Activated T-helper 1 cell treated with Interleukin-2 at 50 U/mL for 16 hours (primary cell): Measurements from ENCODE around the gene TMEM18.

Experiments
- DNase-seq: peaks from one replicate; pipeline ENCODE4 v3.0.0-alpha.2; 2020; ENCODE audit warnings: low read depth

Gene TMEM18

DNA sequence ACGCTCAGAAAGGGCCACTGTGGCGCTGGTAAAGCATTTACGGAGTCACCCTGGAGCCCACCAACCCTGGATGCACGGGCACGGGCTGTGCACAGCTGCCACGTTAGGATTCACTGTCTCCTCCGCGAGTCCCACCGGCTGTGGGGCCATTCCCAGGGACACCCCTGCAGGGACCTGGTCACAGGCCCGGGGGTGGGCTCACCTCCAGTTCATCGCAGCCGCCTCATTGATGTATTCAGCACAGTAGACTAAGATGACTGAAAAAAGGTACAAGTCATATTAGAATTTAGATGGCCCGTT is 4.7 kb downstream of the TMEM18 start:
- DNase-seq, result no peak

DNA sequence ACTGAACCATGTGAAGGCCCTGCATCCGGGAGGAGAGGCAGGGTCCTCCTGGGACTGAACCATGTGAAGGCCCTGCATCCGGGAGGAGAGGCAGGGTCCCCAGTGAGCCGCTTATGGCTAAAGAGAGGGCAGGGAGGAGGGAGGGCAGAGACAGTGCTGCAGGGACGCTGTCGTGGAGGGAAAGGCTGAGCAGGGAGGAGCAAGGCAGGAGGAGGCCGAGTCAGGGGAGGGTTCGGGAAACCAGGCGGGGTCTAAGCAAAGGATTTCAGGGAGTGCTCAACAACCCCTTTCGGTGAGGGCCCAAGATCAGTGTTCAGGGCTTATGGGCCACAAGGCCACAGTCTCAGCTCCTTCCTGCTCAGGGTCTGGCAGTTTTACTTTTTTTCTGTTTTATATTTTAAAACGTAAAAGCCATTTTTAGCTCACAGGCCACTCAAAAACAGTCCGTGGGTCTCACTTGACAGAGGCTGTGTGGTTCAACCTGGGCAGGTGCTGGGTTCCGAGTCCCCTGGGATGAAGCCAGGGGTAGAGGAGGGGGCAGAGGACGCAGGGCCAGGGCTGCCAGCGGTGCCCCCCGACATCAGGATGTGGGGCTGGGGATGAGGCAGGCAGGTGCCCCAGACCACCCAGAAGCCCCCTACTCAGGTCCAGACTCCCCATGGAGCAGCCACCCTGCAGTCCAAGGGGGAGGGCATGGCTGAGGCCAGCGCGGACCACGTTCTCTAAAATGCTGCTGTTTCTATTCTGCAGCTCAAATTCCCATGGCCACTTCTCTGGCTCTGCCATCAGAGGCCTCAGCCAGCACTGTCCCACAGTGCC is 5.2 kb downstream of the TMEM18 start:
- DNase-seq, result no peak

DNA sequence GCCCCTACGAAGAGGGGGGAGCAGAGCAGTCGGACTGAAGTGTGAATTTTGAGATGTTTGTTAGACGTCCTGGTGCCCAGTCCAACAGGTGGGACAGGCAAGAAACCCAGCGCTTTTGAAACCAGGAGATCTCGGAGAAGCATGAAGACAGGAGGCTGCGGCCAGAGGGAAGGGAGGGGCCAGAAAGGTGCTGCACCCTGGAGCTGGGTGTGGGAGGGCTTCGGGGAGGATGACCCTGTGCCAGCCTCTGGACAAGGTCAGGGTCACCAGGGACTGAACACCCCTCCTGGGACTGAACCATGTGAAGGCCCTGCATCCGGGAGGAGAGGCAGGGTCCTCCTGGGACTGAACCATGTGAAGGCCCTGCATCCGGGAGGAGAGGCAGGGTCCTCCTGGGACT is 6.1 kb downstream of the TMEM18 start:
- DNase-seq, result no peak

DNA sequence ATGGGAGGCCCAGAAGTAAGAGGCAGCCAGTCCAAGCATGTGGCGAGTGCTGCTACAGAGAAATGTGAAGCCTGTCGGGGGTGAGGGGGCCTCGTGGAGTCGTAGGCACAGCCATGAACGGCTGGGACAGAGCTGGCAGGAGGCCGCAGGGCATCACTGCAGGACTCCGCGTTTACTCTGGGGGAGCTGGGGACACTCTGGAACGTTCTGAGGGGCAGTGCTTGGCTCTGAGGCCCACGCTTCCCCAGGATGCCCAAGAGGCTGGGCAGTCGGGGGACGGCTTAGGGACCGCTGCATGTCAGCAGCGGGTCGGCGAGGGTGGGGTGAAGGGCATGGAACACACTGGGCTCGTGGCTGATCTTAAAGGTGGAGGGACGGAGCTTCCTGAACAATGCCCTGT is 6.6 kb downstream of the TMEM18 start:
- no peak for DNase-seq

DNA sequence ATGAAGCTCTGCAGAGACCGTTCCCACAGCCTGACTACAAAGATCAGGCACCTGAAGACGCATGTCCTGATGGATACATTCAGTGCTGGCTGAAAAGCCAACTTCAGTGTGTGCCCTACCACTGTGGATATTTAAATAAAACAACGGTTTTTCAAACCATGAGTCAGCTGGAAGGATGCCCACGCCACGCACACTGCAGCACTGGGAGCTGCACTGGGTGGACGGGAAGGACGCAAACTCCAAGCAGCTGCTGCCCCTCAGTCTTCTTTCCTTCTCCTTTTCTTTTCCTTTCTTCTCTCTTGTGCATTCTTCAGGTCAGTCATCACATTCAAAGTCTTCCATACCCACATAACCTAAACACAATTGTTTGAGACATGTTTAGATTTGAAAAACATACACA is 7.9 kb downstream of the TMEM18 start:
- no peak for DNase-seq

DNA sequence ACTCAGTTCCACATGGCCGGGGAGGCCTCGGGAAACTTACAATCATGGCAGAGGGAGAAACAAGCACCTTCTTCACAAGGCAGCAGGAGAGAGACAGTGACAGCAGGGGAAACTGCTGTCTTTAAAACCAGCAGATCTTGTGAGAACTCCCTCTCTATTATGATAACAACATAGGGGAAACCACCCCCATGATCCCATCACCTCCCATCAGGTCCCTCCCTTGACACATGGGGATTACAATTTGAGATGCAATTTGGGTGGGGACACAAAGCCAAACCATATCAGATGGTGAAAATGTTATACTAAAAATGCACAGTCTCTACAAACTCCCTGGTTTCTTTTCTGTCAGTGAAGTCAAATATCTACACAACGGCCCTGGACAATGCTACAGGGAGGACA is 9.2 kb downstream of the TMEM18 start:
- DNase-seq, result no peak

DNA sequence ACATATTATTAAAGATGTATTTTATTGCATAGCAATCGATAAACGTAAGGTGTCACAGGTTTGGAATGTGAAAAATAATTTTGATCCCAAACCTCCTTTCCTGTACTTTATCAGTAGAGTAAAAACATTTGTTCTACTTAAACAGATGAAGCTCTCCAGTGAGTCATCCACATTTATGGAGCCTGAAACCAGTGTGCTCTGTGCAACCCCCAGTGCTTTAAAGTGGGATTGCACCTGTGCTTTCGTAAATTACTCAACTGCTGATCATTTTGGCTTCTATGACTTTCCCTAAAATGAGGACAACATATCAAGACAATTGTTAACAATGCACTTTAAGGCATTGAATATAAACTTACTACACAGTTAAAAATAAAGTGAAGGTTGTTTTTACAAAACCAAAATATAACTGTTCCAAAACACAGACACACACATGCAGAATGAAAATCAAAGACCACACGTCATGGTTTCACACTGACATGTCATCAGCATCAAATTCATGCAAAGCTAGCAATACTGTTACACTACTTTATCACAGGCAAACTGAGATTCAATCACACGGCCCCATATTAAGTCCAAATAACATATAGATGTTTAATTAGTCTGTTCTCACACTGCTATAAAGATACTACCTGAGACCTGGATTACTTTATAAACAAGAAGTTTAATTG is 9.7 kb downstream of the TMEM18 start:
- no peak for DNase-seq

DNA sequence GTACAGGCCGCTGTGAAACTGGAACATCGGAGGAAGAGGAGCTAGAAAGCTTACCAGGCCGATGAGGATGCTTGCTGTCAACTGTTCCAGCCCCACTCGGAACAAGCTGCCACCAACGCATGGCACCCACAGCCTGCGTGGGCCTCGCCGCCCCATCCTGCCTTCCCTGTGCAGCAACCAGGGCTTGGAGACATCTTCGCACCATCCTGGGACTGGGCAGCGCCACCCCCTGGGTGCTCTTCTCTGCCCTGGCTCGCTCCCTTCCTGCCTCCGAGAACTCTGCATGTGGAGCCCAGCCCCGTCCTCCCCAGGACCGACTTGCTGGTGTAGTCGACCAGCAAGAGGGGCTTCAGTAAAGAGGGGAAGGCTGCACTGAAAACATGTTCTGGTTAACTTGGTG is 10.8 kb downstream of the TMEM18 start:
- no peak for DNase-seq

DNA sequence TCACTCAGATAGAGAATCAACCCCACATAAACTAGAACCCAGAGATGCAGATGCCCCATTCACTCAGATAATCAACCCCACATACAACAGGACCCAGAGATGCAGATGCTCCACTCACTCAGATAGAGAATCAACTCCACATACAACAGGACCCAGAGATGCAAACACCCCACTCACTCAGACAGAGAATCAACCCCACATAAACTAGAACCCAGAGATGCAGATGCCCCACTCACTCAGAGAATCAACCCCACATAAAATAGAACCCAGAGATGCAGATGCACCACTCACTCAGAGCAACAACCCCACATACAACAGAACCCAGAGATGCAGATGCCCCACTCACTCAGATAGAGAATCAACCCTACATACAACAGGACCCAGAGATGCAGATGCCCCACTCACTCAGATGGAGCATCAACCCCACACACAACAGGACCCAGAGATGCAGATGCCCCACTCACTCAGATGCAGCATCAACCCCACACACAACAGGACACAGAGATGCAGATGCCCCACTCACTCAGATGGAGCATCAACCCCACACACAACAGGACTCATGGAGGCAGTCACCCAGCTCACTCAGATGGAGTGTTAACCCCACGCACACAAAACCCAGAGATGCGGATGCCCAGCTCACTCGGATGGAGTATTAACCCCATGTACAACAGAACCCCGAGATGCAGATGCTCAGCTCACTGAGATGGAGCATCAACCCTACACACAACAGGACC is 11.7 kb downstream of the TMEM18 start:
- no peak for DNase-seq

DNA sequence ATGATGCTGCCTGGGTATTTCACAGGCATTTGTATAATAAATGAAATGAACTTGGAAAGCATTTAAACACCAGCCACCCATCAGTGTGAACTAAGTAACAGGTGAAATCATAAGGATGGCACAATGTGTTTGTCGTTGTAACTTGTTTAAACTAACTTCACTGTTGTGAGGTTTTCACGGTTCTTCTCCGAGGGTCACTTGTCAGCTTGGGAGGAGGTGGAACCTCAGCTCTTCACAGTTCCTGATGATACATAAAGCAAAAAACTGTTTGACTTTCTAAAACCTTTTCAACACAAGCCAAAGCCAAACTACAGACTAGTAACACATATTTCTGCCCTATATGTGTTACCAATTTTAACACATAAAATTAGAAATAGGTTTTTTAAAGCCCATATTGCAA is 13.1 kb downstream of the TMEM18 start:
- no peak for DNase-seq

DNA sequence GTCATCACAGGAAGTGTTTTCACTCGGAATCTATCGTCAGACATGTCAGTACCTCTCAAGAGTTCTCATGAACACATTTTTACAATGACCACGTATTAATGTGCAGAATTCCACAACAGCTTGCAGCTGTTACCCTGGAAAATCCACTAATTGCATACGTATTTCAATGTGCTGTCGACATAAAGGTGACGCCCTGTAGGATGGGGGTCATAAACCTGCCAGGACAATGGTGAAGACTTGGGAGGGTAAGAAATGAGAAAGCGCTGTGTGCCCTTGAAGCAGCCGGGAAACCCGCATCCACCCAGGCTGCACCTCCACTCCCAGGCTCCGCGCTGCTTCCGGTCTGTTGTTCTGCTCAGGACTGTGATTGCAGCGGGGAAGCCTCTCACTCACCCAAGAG is 14.0 kb downstream of the TMEM18 start:
- no peak for DNase-seq

DNA sequence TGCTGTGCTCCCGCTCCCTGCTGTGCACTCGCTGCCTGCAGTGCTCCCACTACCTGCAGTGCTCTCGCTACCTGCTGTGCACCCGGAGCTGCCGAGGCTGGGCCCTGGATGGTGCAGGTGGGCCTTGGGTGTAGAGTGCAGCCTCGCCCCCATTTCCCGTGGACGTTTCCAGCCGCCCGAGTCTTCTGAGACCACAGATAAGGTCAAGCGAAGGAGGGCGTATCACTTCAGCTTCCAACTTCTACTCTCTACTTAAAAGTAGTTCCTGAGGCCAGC is 15.9 kb downstream of the TMEM18 start:
- DNase-seq, result no peak

DNA sequence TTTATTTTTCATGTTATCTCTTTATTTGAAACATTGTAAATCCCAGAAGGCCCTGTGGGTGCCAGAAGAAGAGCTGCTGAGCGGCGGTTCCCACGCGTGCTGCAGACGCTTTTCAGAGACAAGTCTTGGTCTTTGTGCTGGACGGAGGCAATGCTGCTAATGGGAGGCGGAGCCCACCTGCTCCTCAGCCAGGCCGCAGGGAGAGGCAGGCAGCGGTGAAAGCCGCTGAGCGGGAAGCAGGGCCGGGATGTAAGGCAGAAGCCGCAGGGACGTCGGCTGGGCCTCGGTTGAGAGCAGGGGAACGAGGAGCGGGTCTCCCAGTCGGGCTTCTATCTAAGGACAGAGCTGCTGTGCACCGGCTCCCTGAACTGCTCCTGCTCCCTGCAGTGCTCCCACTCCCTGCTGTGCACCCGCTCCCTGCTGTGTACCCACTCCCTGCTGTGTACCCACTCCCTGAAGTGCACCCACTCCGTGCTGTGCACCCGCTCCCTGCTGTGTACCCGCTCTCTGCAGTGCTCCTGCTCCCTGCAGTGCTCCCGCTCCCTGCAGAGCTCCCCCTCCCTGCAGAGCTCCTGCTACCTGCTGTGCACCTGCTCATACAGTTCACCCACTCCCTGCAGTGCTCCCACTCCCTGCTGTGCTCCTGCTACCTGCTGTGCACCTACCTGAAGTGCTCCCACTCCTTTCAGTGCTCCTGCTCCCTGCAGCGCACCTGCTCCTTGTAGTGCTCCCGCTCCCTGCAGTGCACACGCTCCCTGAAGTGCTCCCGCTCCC is 16.4 kb downstream of the TMEM18 start:
- DNase-seq, result no peak

DNA sequence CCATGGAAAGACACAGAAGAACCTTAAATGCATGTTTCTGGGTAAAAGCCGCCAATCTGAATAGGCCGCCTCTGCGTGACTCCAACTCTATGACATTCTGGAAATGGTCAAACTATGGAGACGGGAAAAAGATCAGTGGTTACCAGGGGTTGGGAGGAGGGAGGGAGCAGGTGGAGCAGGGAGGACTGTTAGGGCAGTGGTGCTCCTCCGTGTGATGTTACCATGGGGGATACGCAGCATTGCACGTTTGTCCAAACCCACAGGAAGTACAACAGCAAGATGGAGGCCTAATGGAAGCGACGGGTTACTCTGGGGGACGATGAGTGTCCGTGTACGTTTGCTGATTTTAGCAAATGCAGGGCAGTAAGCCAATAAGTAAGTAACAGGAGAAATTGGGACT is 17.2 kb downstream of the TMEM18 start:
- no peak for DNase-seq

DNA sequence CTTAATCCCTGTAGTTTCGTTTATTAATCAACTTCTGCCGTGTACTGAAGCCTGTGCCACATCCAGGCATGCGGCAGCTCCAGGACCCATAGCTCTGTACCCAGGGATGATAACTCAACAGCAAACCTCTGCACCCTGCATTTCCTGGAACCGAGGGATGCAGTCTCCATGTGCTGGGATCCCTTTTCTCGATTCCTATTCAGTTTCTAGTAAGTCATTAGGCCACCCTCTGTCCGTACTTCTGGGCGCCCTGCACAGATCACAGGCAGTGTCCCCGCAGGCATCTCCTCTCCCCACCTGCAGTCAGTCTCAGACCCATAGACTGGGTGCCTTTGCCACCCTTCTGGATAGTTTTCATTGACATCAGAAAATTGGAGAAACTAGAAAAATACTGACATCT is 18.8 kb downstream of the TMEM18 start:
- no peak for DNase-seq

DNA sequence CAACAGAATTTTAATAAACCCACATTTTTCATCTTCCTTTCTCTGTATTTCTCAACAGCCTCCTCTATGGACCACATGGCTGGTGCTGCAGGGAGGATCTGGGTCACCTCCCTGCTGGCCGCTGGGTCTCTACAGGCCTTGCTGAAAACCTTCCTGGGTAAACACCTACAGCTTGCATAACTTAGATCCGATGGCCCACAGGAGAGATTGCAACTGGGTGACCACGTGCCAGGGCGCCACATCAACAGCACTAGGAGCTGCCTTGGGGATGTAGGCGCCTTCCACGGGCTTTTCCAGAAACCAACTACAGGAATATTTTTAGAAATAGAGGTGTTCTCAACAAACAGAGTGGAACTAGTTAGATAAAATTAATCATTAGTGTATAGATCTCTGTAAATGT is 19.4 kb downstream of the TMEM18 start:
- no peak for DNase-seq

DNA sequence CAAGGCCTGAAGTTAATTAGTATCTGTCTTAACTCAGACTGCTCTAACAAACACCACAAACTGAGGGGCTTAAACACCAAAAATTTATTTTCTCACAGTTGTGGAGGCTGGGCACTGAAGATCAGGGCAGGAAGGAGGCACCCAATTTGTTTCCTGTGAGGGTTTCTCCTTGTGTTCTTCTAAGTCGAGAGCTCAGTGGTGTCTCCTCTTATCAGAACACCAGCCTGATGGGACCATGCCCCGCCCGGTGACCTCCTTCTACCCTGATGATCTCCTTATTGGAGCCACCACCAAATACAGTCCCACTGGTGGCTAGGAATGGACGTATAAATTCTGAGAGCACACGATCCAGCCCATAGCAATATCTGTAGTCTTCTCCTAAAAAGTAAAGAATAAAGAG is 20.5 kb downstream of the TMEM18 start:
- no peak for DNase-seq

DNA sequence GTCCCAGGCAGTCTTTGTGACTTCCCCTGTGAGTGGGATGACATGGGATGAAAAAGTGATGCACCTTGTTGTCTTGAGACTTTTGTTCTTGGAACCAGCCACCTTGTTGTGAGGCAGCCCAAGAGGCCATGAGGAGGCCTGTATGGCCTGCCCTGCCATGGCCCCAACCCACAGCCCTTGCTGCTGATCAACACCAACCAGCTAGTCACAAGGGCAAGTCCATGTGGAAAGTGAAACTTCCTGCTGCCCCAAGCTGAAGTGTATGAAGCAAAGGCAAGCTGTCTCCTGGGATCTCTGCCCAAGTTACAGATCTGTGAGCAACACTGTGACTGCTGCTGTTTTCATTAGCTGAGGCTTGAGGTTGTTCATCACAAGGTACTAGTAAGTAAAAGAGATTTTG is 21.6 kb downstream of the TMEM18 start:
- no peak for DNase-seq

DNA sequence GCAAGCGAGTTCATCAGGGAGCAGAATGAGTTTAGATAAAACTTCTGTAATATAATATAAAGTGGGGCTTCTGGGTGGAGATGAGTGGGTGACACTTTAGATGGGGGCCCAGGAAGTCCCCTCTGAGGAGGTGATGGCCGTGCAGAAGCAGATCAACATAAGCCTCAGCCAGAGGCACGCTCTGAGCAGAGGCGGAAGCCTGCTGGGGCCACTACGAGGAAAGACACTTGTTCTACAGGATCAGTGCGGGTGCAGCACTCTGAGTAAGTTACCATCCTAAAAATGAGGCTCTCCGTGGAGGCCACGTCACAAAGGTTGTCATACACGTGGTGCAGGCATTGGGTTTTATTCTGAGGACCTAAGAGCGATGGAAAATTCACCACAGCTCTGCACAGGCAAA is 22.3 kb downstream of the TMEM18 start:
- DNase-seq, result no peak

DNA sequence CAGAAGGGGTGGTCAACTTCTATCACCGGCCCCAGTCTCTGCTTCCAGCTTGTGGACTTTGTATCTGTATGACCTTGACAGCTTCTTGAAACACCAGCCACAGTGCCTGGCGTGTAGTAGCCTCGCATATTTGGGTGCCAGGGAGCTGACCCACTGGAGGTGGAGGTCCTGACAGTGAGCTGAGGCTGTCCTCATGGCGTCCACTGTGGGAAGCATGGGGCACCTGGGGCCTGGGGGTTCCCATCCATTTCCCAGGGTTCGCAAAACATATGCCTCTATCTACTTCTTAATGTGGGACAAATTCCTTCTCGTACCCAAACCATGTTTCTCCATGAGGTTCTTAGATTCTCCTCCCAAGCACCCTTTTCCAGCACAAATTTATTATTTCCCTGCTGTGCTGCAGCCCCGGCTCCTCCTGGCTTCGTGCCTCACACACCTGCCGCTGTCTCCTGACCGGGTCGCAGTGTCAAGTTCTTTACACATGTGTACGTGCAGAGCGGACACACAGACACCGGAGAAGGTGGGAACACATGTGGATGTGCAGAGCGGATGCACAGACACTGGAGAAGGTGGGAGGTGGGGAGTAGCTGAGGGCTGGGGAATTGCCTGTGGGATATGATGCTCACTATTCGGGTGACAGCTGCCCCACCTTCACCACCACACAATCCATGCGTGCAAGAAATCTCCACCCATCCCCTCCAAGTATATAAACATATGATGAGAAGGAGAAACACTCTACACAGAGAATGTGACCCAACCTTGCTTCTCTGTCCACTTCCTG is 23.4 kb downstream of the TMEM18 start:
- no peak for DNase-seq

DNA sequence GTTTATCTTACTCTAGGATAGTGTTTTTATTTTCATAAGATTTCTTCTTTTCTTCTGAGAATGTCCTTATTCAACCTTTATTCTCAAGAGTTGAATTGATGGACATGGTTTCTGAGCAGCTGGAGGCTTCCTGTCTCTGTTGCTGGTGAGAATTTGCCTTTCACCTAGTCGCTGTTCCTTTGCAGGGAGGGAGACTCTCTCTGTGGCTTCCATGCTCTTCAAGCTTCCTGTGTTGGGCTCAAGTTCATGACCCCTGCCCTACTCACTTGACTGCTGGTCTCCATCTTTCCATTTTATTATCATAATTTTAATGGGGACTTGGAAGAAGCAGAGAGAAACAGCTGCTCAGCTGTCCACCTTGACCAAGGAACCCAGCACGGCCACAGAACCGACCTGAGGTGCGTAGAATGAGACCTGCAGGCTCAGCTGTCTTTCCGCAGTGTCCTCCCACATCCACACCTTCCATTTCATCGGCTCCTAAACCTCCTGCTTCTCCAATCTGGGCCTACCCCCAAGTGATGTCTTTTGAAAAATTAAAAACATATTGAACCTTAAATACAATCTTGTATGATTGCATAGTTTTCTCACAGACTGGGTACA is 24.2 kb downstream of the TMEM18 start:
- no peak for DNase-seq

DNA sequence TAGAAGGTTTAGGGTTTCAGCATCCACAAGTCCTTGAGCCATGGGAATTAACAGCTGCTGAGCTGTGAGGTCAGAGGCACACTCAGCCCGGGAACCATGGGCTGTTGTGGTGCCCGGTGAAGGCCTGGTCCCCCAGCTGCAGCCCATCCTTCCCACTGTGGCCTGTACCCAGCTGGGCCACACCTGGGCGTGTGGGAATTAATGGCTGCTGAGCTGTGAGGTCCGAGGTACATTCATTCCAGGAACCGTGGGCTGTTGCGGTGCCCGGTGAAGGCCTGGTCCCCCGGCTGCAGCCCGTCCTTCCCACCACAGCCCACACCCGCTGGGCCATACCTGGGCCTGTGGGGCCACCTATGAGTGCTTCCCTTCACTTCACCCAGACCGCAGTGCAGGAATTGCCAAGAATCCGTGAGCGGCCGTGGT is 25.2 kb downstream of the TMEM18 start:
- DNase-seq, result no peak
